HG02840 (cell line): ENCODE results near the gene RHBDD3.

Source experiments
- ATAC-seq: cut with Tn5 transposase; IDR thresholded peaks from one replicate; pipeline ENCODE4 v1.9.1; 2021; ENCODE audit warnings: mild to moderate bottlenecking, moderate library complexity, moderate number of reproducible peaks; ENCODE audit not compliant: unreplicated experiment, low FRiP score

RHBDD3 gene

GRCh38 chr22:29267858-29268510, at the start of gene RHBDD3, which contains the start of gene EWSR1:
RHBDD3 (minus strand) TSS chr22:29267981; CDS start chr22:29265626, 2,355 bp downstream.
EWSR1 (plus strand) TSS chr22:29268268; CDS start chr22:29268337, 69 bp downstream.
- ATAC-seq, result peak; percentile 83

GRCh38 chr22:29316141-29316828, 48.5 kb upstream of the RHBDD3 start:
- ATAC-seq, result no peak

DNA sequence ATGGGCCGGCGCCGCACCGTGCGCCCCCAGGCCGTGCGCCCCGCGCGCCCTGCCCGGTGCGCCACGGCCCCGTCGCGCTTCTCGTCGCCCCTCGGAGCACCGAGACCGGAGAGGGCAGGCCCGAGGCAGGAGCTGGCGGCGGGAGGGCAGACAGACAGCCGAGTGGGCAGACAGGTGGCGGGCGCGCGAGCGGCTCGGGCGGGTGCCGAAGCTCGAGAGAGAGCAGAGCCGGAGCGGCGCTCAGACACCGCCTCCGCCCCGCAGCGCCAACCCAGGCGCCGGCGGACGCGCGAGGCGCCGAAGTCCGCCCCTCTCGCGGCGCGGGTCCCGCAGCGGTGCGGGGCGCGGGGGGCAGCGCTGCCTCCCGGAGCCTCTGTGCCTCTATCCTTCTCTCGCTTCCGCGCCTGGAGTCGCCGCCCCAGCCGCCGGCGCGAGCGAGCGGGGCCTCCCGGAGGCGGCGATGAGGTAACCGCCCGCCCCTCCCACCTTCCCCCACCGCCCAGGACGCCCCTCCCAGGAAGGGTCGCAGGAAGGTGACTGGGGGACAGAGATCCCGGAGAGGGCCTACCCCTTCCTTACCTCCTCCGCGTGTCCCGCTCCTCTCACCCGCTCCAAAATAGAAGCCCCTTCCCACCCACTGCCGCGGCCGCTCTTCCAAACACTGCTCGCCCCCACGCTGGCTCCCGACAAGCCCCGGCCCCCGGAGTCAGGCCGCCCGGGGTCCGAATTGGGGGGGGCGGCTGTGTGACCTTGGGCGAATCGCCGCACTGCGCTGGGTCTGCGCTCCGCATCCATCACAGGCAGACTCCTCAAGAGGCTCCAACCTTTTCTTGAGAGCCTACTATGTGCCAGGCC, 47.7 kb upstream of the RHBDD3 start, which contains the start of gene RASL10A:
TSS of gene RASL10A (minus strand) at position 412 of the 855 bp plus-strand sequence. CDS start 451 bp downstream, outside the sequence.
- ATAC-seq, result no peak

- ATAC-seq, result no peak
Measured at GRCh38 chr22:29314537-29315285, 46.9 kb upstream of the RHBDD3 start.

- no peak for ATAC-seq
Measured at GRCh38 chr22:29313576-29314466, 46.0 kb upstream of the RHBDD3 start.

- no peak for ATAC-seq
Measured at GRCh38 chr22:29313126-29313575, 45.4 kb upstream of the RHBDD3 start.

GRCh38 chr22:29312218-29313125, 44.7 kb upstream of the RHBDD3 start:
- ATAC-seq, result no peak

- no peak for ATAC-seq
Measured at GRCh38 chr22:29311464-29312217, 43.9 kb upstream of the RHBDD3 start.

DNA sequence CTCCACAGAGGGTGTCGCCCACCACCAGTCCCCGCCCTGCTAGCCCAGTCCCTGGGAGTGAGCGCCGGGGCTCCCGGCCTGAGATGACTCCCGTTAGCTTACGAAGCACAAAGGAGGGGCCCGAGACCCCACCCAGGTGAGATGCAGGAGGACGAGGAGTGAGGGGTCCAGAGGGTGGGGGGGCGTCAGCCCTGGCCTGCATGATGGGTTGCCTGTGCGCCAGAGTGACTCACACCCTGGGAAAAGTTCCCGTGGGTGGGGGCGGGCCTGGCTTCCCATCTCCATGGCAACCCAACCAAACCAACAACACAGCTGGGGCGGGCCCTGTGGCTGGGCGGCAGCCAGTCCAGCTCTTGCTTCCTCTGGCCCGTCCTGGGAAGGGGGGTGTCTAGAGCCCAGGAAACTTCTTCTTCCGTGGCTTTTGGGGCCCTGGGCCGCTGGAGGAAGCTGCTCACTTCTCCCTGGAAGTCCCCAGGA, 43.1 kb upstream of the RHBDD3 start:
- ATAC-seq, result no peak

- no peak for ATAC-seq
Measured at GRCh38 chr22:29310065-29310862, 42.5 kb upstream of the RHBDD3 start.

DNA sequence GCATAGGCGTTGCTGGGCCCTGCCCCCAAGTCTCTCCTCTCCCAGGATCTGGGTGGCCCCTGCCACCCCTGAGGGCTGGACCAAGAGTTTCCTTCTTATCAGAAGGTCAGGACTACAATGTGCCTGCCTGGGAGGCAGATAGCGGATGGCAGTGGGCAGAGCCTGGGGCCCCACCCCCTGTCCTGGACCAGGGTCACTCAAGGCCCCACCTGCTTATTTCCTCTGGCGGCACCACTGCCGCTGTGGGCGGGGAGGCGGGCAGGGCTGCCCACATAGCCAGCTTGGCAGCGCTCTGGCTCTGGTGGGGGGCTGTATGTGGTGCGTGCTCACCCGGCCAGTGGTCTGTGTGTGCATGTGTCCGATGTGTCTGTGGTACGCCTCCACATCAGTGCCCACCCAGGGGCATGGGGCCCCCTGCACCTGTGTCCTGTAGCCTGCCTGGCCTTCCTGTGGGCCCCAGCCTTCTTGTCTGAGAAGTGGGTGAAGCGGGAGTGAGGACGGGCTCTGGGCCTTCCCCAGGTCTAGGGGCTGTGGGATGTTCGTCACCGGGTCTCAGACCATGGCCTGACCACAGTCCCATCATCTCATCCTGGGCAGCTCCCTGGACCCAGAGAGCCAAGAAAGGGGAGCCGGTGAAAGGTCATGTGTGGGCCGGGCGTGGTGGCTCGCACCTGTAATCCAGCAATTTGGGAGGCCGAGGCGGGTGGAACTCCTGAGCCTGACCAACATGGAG, 41.7 kb upstream of the RHBDD3 start:
- ATAC-seq, result no peak

DNA sequence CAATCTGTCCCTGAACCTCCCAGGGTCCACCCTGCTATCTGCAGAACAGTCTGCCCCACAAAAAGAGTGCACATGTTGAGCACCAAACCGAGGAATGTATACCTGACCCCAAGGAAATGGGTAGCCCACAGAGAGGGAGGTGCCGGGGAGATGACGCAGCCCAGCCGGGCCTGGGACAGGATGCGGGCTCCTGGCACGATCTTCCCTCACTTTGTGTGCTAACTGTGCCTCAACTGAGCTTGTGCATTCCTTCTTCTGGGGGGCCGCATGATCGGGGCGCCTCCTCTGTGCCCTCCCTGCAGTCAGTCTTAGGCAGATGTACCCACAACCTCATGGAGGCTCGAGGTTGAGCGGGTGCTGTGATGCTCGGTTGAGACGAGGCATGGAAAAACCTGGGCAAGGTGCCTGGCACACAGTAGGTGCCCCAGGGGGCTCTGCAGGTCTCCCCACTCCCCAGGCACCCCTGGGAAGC, 41.0 kb upstream of the RHBDD3 start:
- ATAC-seq, result no peak

GRCh38 chr22:29308148-29308790, 40.5 kb upstream of the RHBDD3 start:
- no peak for ATAC-seq

- no peak for ATAC-seq
Measured at GRCh38 chr22:29307596-29308147, 39.9 kb upstream of the RHBDD3 start.
